Suppressor macrophage treated with lipopolysaccharide for 4 hours (primary cell): ENCODE data around the gene RPUSD1.

Experiments used
- DNase-seq: peaks from one replicate; pipeline ENCODE4 v3.0.0-alpha.2; 2020

The RPUSD1 gene

DNA sequence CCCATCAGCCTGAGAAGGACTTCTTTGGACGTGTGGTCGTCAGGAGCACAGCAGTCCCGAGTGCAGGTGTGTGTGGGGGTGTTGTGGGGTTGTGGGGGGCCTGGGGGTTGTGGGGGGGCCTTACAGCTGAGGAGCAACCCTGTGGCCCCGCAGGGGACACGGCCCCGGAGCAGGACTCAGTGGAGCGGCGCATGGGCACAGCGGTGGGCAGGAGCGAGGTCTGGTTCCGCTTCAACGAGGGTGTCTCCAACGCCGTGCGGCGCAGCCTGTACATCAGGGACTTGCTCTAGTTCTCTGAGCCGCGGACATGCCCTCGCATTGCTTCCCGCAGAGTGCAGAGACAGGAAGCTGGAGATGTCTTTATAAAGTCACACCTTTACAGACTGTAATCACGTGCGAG lies 9.5 kb upstream of the RPUSD1 start:
- no peak for DNase-seq

GRCh38 chr16:797120-797420 lies 8.9 kb upstream of the RPUSD1 start:
- DNase-seq: no peak

DNA sequence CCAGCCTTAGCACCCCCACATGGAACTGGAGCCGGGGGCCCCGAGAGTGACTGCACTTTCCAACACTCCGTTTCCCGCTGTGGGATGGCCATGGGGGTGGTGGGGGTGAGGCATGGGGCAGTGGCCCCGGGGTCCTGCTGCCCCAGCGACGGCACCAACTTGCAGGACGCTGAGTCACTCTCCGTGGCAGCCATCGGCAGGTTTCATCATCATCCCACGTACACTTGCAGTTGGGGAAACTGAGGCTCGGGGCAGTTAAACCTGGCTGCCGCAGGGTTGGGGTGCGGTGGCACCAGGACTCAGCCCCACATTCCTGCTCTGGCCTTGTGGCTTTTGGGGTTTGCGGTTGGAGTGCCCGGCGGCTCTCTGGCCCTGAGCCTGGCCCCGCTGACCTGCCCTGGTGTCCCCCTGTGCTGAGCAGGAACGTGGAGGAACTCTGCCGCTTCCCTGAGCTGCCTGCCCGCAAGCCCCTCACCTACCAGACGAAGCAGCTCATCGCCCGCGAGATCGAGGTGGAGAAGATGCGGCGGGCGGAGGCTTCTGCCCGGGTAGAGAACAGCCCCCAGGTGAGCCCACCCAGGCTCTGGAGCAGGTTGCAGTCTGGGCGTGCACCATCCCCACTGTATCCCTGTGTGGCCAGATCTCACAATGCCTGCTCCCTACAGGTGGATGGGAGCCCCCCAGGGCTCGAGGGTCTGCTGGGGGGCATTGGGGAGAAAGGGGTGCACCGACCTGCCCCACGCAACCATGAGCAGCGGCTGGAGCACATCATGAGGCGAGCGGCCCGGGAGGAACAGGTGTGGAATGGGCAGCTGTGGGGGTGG lies 8.3 kb upstream of the RPUSD1 start:
- DNase-seq: no peak

- DNase-seq: no peak
Measured at GRCh38 chr16:795580-796229, 7.5 kb upstream of the RPUSD1 start.

GRCh38 chr16:794853-795466 lies 6.8 kb upstream of the RPUSD1 start:
- DNase-seq: no peak

DNA sequence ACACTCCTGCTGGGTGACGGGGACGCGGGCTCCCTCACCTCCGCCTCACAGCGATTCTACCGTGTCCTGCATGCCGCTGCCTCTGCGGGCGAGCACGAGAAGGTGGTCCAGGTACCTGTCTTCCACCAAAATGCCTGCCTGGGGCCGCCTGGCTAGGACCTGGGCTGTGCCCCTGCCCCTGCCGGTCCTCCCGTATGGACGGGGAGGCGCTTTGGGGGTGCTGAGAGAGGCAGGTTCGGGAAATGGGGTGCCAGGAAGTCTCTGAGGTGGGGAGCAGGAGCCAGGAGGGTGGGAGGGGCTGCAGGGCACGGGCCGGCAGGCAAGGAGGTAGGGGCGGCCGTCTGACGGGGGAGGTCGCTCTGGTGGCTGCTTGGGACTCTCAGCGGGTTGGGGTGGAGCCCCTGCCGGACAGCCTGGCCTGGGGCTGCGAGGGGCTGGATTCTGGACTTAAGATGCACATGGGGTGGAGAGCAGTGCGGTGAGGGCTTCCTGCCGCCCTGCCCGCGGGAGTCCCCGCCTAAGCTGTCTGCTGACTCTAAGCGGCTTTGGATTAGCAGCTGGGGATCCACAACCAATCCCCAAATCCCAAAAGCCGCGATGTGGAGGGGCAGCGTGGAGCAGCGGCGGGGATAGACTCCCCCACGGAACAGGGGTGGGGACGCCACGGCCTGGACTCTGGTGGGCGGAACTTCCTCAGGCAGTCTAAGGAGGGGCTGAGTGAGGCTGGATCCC lies 6.1 kb upstream of the RPUSD1 start:
- DNase-seq: no peak

GRCh38 chr16:793414-793813 lies 5.2 kb upstream of the RPUSD1 start:
- DNase-seq: no peak

- no peak for DNase-seq
Measured at GRCh38 chr16:792221-792995, 4.2 kb upstream of the RPUSD1 start.

DNA sequence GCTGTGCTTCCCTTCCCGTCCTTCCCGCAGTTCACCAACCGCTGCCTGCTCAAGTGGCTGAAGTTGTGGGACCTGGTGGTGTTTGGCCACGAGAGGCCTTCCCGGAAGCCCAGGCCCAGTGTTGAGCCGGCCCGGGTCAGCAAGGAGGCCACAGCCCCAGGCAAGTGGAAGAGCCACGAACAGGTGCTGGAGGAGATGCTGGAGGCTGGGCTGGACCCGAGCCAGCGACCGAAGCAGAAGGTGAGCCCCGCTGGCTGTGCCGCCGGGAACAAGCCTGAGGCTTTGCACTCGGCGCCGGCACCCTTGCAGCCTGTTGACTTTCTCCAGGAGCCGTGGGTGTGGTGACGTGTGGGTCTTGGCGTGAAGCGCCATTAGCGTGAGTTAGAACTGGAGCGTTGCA lies 3.0 kb upstream of the RPUSD1 start:
- no peak for DNase-seq

DNA sequence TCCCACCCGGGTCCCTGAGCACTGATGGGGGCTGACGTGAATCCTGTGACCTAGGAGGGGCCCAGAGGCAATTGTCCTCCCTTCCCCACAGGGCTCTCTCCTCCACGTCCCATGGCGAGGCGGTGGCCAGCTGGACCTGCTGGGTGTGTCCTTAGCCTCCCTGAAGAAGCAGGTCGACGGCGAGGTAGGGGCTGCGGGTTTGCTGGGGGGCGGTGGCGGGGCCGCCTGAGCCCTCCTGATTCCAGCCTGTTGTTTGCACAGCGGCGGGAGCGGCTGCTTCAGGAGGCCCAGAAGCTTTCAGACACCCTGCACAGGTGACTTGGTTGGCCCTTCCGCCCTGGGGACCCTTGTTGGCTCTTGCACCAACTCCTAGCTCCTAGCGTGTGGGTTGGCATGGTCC lies 1.9 kb upstream of the RPUSD1 start:
- no peak for DNase-seq

- DNase-seq: no peak
Measured at GRCh38 chr16:789191-789850, 1.1 kb upstream of the RPUSD1 start.

- peak; percentile 97 for DNase-seq
Measured at GRCh38 chr16:788399-789126, 382 bp upstream of the RPUSD1 start, which contains the start of gene CHTF18. TSS of gene CHTF18 (plus strand) at chr16:788620. CDS start at chr16:788685, 65 bp downstream.

DNA sequence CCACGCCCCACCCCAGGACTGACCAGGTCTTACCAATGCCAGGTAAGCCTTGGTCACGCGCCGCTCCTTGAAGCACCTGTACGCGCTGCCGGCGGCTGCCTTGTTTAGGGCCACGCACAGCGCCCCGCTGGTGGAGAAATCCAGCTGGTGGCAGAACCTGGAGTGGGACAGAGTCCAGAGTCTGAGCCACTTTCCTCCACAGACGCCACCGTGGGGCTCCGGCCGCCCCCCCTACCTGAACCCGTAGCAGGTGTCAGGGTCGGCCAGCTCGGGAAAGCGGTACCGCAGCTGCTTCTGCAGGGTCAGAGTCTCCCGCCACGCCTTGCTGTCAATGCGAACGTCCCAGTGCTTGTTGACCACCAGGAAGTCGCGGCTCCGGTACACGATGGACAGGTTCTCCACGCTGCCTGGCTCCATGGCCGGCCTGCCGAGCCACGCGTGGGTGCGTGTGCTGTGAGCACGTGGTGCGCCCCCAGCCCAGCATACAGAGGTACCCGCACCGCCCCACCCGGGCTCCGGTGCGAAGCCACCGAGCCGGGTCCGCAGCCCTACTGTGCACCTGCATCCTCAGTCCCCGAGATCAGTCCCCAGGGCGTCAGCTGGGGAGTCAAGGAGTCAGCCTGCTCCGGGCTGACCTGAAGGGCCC lies 737 bp downstream of the RPUSD1 start:
- DNase-seq: no peak

GRCh38 chr16:785563-786535 lies 2.3 kb downstream of the RPUSD1 start:
- peak; percentile 80 for DNase-seq

DNA sequence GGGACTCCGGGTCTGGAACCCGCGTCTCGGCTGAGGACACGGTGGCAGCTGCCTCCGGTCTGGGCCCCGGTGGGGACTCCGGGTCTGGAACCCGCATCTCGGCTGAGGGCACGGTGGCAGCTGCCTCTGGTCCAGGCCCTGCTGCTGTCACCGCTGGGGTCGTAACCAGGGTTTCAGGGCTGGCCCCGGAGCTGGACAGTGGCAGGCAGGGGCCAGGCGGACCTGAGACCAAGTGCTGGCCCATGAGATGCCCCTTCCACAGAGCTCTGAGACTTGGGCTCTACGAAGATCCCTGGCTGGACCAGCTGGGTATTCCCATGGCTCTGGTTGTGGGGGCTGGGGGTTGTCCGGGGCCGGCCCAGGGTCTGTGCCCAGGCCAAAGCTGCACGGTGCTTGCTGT lies 3.8 kb downstream of the RPUSD1 start:
- DNase-seq: no peak

- no peak for DNase-seq
Measured at GRCh38 chr16:783404-784161, 4.6 kb downstream of the RPUSD1 start.

- DNase-seq: no peak
Measured at GRCh38 chr16:782766-783403, 5.3 kb downstream of the RPUSD1 start.

GRCh38 chr16:782258-782657 lies 5.9 kb downstream of the RPUSD1 start:
- DNase-seq: no peak
